HG03457 (cell line): ENCODE data around the gene DLX4.

Source experiments
- ATAC-seq: cut with Tn5 transposase; IDR thresholded peaks from one replicate; pipeline ENCODE4 v1.9.1; 2021; ENCODE audit warnings: moderate number of reproducible peaks; ENCODE audit not compliant: unreplicated experiment

Gene DLX4

GRCh38 chr17:49967621-49968404, 1.2 kb upstream of the DLX4 start:
- no peak for ATAC-seq

GRCh38 chr17:49968405-49969133, 421 bp upstream of the DLX4 start:
- ATAC-seq: no peak

- ATAC-seq: no peak
Measured at GRCh38 chr17:49969795-49970389, 902 bp downstream of the DLX4 start.

DNA sequence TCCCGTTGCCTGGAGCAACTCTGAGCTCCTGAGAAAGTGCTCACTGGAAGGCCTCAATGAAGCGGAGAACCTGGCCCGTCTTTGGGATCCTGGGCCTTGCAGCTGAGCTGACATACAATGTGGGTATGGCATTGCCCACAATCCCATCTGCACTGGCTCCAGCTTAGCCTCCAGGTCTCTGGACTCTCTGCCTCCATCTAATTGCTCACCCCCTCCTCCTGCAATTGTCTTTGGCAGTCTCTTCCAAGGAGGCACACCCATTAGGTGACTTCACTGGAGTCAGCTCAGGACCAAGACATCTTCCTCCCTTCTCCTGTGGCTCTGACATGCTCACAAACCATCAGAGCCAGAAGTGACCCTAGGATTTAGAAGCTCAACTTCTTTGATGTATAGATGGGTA, 1.5 kb downstream of the DLX4 start:
- ATAC-seq: no peak

DNA sequence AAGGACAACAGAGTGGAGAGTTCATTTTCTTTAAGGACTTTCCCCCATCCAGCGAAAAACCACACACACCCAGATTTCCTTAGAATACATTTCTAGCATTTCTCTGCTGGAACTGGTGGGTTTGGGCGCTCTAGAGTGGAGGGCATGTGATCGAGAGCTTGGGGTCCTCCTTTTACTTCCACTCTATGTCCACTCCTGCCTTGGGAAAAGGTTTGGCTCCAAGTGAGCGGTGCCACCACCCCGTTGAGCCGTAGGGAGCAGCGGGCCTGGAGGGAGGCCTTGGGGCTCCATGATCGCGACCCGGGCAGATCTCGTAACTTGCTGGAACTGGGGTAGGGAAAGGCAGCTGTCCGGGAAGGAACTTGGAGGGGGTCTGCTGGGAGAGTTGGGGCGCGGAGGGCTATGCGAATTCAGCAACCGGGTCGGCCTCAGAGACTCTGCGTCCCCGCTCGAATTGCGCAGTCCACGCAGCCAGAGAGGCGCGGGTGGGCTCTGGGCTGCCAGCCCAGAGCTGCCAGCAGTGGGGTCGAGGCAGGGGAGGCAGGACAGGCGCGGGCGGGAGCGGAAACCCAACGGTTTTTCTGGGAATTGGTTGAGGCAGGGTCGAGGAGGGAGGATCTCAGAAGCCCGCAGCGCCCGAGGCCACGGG, 2.3 kb downstream of the DLX4 start:
- ATAC-seq: no peak

- ATAC-seq: no peak
Measured at GRCh38 chr17:49971848-49972485, 3.0 kb downstream of the DLX4 start.

- no peak for ATAC-seq
Measured at GRCh38 chr17:49972486-49973270, 3.7 kb downstream of the DLX4 start.

DNA sequence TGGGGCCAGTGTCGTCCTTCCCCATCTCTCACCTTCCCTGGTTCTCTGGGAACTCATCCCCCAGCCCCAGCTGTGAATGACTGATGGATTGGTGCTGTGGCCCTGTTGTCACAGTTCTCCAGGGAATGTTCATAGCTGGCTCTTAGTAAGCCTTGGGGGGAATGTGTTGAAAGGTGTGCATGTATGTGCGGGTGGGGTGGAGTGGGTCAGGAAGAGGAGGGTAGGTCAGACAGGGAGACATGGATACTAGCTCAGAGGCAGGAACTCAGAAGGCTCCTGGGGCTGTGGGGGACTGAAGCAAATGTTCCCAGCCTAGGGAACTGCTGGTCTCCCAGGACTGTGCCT, 4.3 kb downstream of the DLX4 start:
- no peak for ATAC-seq

GRCh38 chr17:49975531-49975930, 6.5 kb downstream of the DLX4 start:
- ATAC-seq: no peak

DNA sequence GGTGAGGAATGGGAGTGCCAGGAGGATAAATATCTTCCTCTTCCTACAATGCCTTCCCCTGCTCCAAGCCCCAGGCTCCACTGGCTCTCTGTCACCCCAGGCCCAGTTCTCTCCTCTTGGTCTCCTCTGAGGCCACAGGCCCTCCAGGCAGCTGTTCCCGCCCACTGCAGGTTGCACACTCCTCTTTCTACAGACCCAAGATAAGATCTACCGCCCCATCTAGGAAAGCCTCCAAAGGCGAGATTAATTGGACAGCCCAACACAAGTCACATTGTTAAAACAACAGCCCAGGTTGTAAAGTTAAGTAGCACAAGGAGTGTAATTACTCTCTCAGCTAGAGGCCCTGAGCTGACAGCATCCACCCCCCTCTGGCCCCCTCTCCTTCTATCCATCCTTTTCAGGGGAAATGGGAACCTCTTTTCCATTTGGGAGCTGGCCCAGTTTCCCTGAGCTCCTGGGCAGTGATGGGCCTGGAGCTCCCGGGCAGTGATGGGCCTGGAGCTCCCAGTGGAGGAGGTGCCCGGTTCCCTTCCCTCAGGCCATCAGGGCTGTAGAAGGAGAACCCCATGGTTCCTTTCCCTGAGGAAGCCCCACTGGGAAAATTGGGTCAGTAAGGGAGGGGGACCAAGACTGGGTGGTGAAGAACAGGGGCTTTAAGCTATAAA, 7.3 kb downstream of the DLX4 start:
- no peak for ATAC-seq

GRCh38 chr17:49976828-49977202, 7.8 kb downstream of the DLX4 start:
- ATAC-seq: no peak

DNA sequence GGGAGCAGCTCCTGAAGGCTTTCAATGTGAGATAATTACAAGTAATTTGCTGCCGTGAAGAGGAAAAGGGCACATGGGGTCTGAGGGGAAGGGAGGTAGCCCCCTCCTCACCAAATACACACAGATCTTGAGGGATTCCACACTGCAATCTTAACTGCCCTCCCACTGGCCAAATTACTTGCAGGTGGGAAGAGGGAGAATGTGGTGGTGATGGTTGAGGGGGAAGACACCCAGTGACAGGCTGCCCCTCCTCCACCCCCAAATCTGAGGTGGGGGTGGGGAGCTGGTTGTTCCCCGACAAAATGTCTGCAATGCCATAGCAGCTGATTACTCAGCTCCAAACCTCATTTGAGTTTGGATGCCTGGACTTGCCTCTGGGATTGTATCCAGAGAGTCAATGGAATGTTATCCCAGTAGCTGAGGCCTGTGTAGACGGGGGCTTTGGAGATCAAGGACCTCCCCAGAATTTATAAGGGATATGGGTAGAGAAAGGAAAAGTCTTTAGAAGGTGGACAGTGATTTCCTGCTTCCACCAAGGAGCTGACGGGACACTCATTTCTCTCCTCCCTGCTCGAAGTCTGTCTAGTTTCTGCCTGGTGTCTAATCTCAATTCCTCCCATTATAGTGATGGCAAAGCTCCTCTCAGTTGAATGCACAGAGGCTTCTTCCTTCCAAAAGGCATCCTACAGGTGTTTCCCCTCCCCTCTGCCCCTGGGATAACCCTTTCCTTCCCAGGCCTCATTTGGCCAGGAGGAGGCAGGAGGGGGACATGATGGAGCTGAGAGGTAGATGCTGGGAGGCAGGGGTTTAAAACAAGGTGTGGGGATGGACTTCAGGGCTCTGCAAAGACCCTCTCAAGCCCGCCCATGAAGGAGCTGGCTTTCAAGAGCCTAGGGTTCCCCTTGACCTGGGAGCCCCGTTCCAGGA, 8.7 kb downstream of the DLX4 start:
- no peak for ATAC-seq

- ATAC-seq: no peak
Measured at GRCh38 chr17:49978501-49978900, 9.5 kb downstream of the DLX4 start.

- ATAC-seq: no peak
Measured at GRCh38 chr17:49979748-49980479, 10.9 kb downstream of the DLX4 start.

- ATAC-seq: no peak
Measured at GRCh38 chr17:49980703-49981197, 11.8 kb downstream of the DLX4 start.

DNA sequence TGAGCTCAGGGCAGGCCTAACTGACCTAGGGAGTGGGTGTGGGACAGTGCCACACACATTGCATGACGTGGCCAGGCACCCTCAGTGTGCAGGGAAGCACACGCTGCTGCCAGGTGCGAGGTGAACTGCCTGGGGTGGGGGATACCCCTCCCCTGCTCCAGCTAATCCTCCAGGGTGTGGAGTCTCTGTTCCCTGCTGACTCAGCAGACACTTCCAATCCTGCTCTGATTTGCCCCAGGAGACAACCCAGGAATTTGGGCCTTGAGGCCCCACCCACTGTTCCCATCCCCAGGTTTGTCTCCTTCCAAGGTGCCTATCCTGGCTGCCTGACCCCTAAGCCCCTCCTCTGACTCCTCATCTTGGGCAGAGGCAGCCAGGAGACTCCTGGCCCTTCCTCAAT, 15.3 kb downstream of the DLX4 start:
- ATAC-seq: no peak

GRCh38 chr17:49984776-49985175, 15.8 kb downstream of the DLX4 start:
- no peak for ATAC-seq
